ENCODE data around the gene MLH3. TPM values are rescaled to one million over a fixed set of nuclear protein-coding genes. Genes with fewer than 3 reads are reported as not detected.

The MLH3 gene
- total RNA-seq, 1 donor from 2014 or later: 12.9 TPM

DNA sequence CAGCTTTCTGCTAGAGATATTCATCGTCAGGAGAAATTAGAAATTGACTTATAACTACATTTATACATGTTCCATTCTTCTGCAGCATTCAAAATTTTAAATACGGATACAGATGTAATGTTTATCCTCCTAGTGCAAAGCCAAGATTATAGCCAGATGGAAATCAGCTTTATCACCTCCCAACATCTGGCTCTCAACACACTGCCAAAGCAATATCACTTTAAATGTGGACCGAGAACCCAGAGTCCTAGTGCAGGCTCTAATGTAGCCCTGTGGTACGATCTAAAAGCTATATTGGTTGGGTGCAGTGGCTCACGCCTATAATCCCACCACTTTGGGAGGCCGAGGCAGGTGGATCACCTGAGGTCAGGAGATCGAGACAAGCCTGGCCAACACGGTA is 6.5 kb downstream of the MLH3 start:
- peak overlapping the region; percentile 23 for H3K4me3 Mint-ChIP-seq (ENCODE audit: unreplicated experiment)
- no peaks in the 10 kb centered on the region for H3K36me3 Mint-ChIP-seq (ENCODE audit: low read depth, unreplicated experiment)
- Histone ChIP-seq H3K79me2 (ENCODE audit: insufficient read depth, low read length) (peaks cover 10% of the 10 kb centered on the region), H3K4me2 (ENCODE audit: low read length) (peak overlapping the region; percentile 53), H3K9ac (ENCODE audit: low read length) (no peak overlapping the region), H3K4me1 (ENCODE audit: insufficient read depth, low read length) (peaks cover 12% of the 10 kb centered on the region), H3K36me3 (ENCODE audit: insufficient read depth, low read length) (no peaks in the 10 kb centered on the region), H3K4me3 (ENCODE audit: insufficient read depth, low read depth, low read length) (no peak overlapping the region), H3K9me3 (ENCODE audit: insufficient read depth, low read depth, low read length) (no peaks in the 10 kb centered on the region), H3K27me3 (ENCODE audit: insufficient read depth, low read length) (no peaks in the 10 kb centered on the region), H2AFZ (ENCODE audit: low read depth, low read length) (no peak overlapping the region), H4K20me1 (ENCODE audit: insufficient read depth, low read length) (no peaks in the 10 kb centered on the region), H3K27ac (ENCODE audit: low read depth, low read length) (no peak overlapping the region)
- H3K4me1 Mint-ChIP-seq (ENCODE audit: low read depth, unreplicated experiment): peaks cover 25% of the 10 kb centered on the region
- H3K27ac Mint-ChIP-seq (ENCODE audit: unreplicated experiment): no peak overlapping the region
- FAIRE-seq (no peak), DNase-seq (ENCODE audit: low read depth) (no peak)
- peaks cover under 1% of the 10 kb centered on the region for H3K9me3 Mint-ChIP-seq (ENCODE audit: unreplicated experiment)
- TF ChIP-seq EZH2 (IDR thresholded peaks at IDR 0.05; ENCODE audit: insufficient read depth, low read length): no peak
- TF ChIP-seq, protein P1, sequence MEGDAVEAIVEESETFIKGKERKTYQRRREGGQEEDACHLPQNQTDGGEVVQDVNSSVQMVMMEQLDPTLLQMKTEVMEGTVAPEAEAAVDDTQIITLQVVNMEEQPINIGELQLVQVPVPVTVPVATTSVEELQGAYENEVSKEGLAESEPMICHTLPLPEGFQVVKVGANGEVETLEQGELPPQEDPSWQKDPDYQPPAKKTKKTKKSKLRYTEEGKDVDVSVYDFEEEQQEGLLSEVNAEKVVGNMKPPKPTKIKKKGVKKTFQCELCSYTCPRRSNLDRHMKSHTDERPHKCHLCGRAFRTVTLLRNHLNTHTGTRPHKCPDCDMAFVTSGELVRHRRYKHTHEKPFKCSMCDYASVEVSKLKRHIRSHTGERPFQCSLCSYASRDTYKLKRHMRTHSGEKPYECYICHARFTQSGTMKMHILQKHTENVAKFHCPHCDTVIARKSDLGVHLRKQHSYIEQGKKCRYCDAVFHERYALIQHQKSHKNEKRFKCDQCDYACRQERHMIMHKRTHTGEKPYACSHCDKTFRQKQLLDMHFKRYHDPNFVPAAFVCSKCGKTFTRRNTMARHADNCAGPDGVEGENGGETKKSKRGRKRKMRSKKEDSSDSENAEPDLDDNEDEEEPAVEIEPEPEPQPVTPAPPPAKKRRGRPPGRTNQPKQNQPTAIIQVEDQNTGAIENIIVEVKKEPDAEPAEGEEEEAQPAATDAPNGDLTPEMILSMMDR (IDR thresholded peaks at IDR 0.05; ENCODE audit: insufficient read depth, low read depth, low read length): no peak
- H3K27me3 Mint-ChIP-seq (ENCODE audit: low read depth, unreplicated experiment): no peaks in the 10 kb centered on the region

DNA sequence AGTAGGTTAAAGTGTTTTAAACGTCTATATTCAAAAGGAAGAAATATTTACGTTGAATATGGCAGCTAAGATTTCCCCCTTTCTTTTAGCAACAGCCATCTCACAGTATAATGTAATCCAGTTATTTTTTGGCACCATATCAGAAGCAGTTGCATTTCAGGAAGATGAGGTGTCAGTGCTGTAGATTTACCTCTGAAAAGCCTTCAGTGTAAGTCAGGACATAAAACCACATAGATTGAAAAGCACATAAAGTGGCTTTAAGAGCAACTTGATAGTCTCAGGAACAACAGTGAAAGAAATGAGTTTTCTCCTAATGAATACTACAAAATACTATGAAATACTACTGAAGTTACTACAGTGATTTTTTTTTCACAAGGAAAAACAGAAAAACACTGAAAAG is 6.9 kb downstream of the MLH3 start:
- TF ChIP-seq EZH2 (IDR thresholded peaks at IDR 0.05; ENCODE audit: insufficient read depth, low read length): no peak
- TF ChIP-seq, protein P1 (IDR thresholded peaks at IDR 0.05; ENCODE audit: insufficient read depth, low read depth, low read length): no peak
- FAIRE-seq: peak; percentile 26
- peaks cover 7% of the 10 kb centered on the region for H3K79me2 ChIP-seq (ENCODE audit: insufficient read depth, low read length)
- peak; percentile 81 for DNase-seq (ENCODE audit: low read depth)
- H3K4me3 ChIP-seq (ENCODE audit: insufficient read depth, low read depth, low read length): no peak overlapping the region
- H3K27me3 ChIP-seq (ENCODE audit: insufficient read depth, low read length): no peaks in the 10 kb centered on the region
- no peak overlapping the region for H3K27ac ChIP-seq (ENCODE audit: low read depth, low read length)
- Mint-ChIP-seq H3K4me3 (ENCODE audit: unreplicated experiment) (no peak overlapping the region), H3K9me3 (ENCODE audit: unreplicated experiment) (no peaks in the 10 kb centered on the region), H3K27ac (ENCODE audit: unreplicated experiment) (no peak overlapping the region), H3K4me1 (ENCODE audit: low read depth, unreplicated experiment) (peaks cover 25% of the 10 kb centered on the region), H3K36me3 (ENCODE audit: low read depth, unreplicated experiment) (no peaks in the 10 kb centered on the region), H3K27me3 (ENCODE audit: low read depth, unreplicated experiment) (no peaks in the 10 kb centered on the region)
- no peaks in the 10 kb centered on the region for H4K20me1 ChIP-seq (ENCODE audit: insufficient read depth, low read length)
- no peak overlapping the region for H2AFZ ChIP-seq (ENCODE audit: low read depth, low read length)
- no peaks in the 10 kb centered on the region for H3K36me3 ChIP-seq (ENCODE audit: insufficient read depth, low read length)
- H3K9ac ChIP-seq (ENCODE audit: low read length): no peak overlapping the region
- H3K9me3 ChIP-seq (ENCODE audit: insufficient read depth, low read depth, low read length): no peaks in the 10 kb centered on the region
- H3K4me2 ChIP-seq (ENCODE audit: low read length): peak overlapping the region; percentile 53
- H3K4me1 ChIP-seq (ENCODE audit: insufficient read depth, low read length): peaks cover 12% of the 10 kb centered on the region

DNA sequence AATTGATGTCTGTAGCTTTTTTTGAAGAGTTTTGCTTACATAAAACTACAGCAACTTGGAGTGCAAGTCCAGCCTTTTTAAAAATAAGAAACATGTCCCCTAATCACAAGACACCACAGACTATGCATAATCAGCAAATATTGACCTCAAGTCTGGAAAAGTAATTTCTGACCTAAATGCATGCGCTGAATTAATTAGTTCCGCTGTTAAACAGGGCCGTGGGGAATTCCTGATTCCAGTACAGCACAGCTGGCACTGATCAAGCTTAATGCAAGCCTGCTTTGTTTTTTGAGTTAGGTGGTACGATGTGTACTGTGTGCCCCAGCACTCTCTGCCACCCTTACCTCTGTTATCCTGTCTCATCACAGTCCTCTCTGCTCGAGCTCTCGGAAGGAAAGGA is 9.2 kb downstream of the MLH3 start:
- H2AFZ ChIP-seq (ENCODE audit: low read depth, low read length): no peak overlapping the region
- Mint-ChIP-seq H3K4me3 (ENCODE audit: unreplicated experiment) (no peak overlapping the region), H3K9me3 (ENCODE audit: unreplicated experiment) (no peaks in the 10 kb centered on the region), H3K27me3 (ENCODE audit: low read depth, unreplicated experiment) (no peaks in the 10 kb centered on the region), H3K36me3 (ENCODE audit: low read depth, unreplicated experiment) (peaks cover 7% of the 10 kb centered on the region), H3K27ac (ENCODE audit: unreplicated experiment) (no peak overlapping the region), H3K4me1 (ENCODE audit: low read depth, unreplicated experiment) (peaks cover 25% of the 10 kb centered on the region)
- H3K27me3 ChIP-seq (ENCODE audit: insufficient read depth, low read length): no peaks in the 10 kb centered on the region
- H3K4me1 ChIP-seq (ENCODE audit: insufficient read depth, low read length): peaks cover 12% of the 10 kb centered on the region
- TF ChIP-seq, protein P1 (IDR thresholded peaks at IDR 0.05; ENCODE audit: insufficient read depth, low read depth, low read length): no peak
- TF ChIP-seq EZH2 (IDR thresholded peaks at IDR 0.05; ENCODE audit: insufficient read depth, low read length): no peak
- FAIRE-seq (no peak), DNase-seq (ENCODE audit: low read depth) (peak; percentile 51)
- H3K36me3 ChIP-seq (ENCODE audit: insufficient read depth, low read length): no peaks in the 10 kb centered on the region
- H3K4me2 ChIP-seq (ENCODE audit: low read length): peak overlapping the region; percentile 15
- no peak overlapping the region for H3K4me3 ChIP-seq (ENCODE audit: insufficient read depth, low read depth, low read length)
- H4K20me1 ChIP-seq (ENCODE audit: insufficient read depth, low read length): no peaks in the 10 kb centered on the region
- H3K9ac ChIP-seq (ENCODE audit: low read length): no peak overlapping the region
- H3K27ac ChIP-seq (ENCODE audit: low read depth, low read length): no peak overlapping the region
- no peaks in the 10 kb centered on the region for H3K9me3 ChIP-seq (ENCODE audit: insufficient read depth, low read depth, low read length)
- peaks cover 5% of the 10 kb centered on the region for H3K79me2 ChIP-seq (ENCODE audit: insufficient read depth, low read length)

Data from astrocyte (in vitro differentiated cells and primary cell).